GM12892 (cell line): ENCODE measurements around the gene ZMIZ1.

ENCODE experiments used
- DNase-seq: peaks from one replicate; pipeline ENCODE4 v3.0.0; 2011; ENCODE audit not compliant: insufficient read length
- FAIRE-seq: peaks from 2 replicates; lab custom pipeline; 2011; peaks lifted over from hg19 to GRCh38; lab: Jason Lieb, UNC
- POLR2A ChIP-seq: IDR thresholded peaks from 2 replicates; pipeline ENCODE4 v1.6.1; 2011; ENCODE audit warnings: low read depth, low read length, control low read depth
- POLR2AphosphoS5 ChIP-seq: IDR thresholded peaks from 2 replicates; pipeline ENCODE4 v1.6.1; 2011; ENCODE audit warnings: low read depth, low read length, control low read depth
- TAF1 ChIP-seq: IDR thresholded peaks from 2 replicates; pipeline ENCODE4 v1.6.1; 2011; ENCODE audit warnings: low read depth, mild to moderate bottlenecking, control low read depth, low read length, borderline replicate concordance

ZMIZ1 gene

GRCh38 chr10:79128923-79129305, 60.1 kb downstream of the ZMIZ1 start:
- DNase-seq: no peak
- FAIRE-seq: no peak

GRCh38 chr10:79129361-79129997, 60.7 kb downstream of the ZMIZ1 start:
- no peak for FAIRE-seq
- DNase-seq: no peak
- TF ChIP-seq POLR2AphosphoS5 (no peak), POLR2A (no peak)

More at GRCh38 chr10:79128923-79129305, 60.1 kb downstream of the ZMIZ1 start:
- TF ChIP-seq POLR2AphosphoS5 (no peak), TAF1 (no peak)

- no peak for FAIRE-seq
- no peak for TF ChIP-seq POLR2AphosphoS5
- TF ChIP-seq TAF1: no peak
- no peak for TF ChIP-seq POLR2A
- DNase-seq: no peak
Observed at GRCh38 chr10:79130255-79130654, 61.5 kb downstream of the ZMIZ1 start.

GRCh38 chr10:79130846-79131245, 62.1 kb downstream of the ZMIZ1 start:
- FAIRE-seq: no peak
- no peak for DNase-seq
- TF ChIP-seq TAF1 (no peak), POLR2AphosphoS5 (no peak), POLR2A (no peak)

GRCh38 chr10:79131836-79132631, 63.3 kb downstream of the ZMIZ1 start:
- no peak for FAIRE-seq
- DNase-seq: no peak
- TF ChIP-seq POLR2A (no peak), TAF1 (no peak), POLR2AphosphoS5 (no peak)

GRCh38 chr10:79132681-79133381, 64.1 kb downstream of the ZMIZ1 start:
- FAIRE-seq (no peak), DNase-seq (no peak)

GRCh38 chr10:79133416-79133815, 64.7 kb downstream of the ZMIZ1 start:
- FAIRE-seq (no peak), DNase-seq (no peak)
- TF ChIP-seq TAF1 (no peak), POLR2AphosphoS5 (no peak), POLR2A (no peak)

More at GRCh38 chr10:79132681-79133381, 64.1 kb downstream of the ZMIZ1 start:
- TF ChIP-seq TAF1: no peak
- TF ChIP-seq POLR2A: no peak
- no peak for TF ChIP-seq POLR2AphosphoS5

GRCh38 chr10:79135790-79136189, 67.0 kb downstream of the ZMIZ1 start:
- DNase-seq (no peak), FAIRE-seq (no peak)
- TF ChIP-seq POLR2A (no peak), POLR2AphosphoS5 (no peak), TAF1 (no peak)

- TF ChIP-seq TAF1: no peak
- no peak for TF ChIP-seq POLR2AphosphoS5
- no peak for TF ChIP-seq POLR2A
- DNase-seq (no peak), FAIRE-seq (no peak)
Observed at GRCh38 chr10:79136236-79137005, 67.7 kb downstream of the ZMIZ1 start.

- DNase-seq (no peak), FAIRE-seq (no peak)
- TF ChIP-seq POLR2A: no peak
- no peak for TF ChIP-seq TAF1
- TF ChIP-seq POLR2AphosphoS5: no peak
Observed at GRCh38 chr10:79137300-79137756, 68.6 kb downstream of the ZMIZ1 start.

GRCh38 chr10:79137826-79138225, 69.1 kb downstream of the ZMIZ1 start:
- DNase-seq: peak; percentile 85
- TF ChIP-seq TAF1 (no peak), POLR2A (peak; percentile 41; the same call in 1 of the 2 replicates)
- FAIRE-seq: peak; percentile 83
